Activated CD4-positive, alpha-beta T cell treated with anti-CD3 and anti-CD28 coated beads, Interleukin-2, amount 50 U/mL, for 24 hours (primary cell): Measurements from ENCODE around the gene GNL1.

Source experiments
- DNase-seq, 2 donors: peaks; one replicate each; pipeline ENCODE4 v3.0.0-alpha.2; 2020; ENCODE audit warnings: low read depth in 1 of 2, low spot score in 1 of 2

The GNL1 gene

DNA sequence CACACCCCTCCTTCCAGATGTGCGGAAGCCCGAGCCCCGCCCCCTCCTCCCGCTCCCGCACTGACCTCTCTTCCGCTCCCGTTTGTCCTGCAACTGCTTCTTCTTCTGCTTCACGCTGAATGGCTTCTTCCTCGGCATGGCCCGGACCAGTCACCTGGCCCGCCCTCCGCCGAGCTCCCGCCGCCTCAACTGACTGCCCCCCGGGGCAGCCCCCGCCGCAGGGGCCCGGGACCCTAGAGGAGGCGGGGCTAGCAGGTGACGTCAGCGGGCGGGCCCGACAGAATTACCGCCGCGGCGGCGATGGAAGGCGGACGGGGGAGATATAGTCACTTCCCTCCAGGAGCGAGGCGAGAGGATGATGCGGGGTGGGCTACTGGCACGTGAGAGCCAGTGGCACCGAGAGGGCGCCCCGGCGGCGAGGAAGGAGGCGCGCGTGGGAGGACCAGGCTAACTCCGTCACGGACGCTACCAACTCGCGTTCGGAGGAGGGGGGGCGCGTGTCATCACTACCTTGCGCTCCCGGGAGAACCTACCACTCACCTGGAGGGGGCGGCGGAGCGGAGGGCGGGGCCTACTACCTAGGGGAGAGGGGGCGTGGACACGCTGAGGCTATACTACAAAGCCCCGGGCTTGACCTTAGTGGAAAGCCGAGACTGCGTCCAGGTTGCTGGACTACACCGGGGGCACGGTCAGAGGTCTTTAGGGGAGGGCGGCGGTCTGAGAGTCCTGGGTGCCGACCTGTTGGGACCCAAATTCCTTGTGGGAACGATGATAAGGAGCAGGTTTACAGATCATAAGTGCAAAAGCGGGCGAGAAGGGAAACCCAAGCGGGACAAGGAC lies at the start of gene GNL1:
TSS of gene GNL1 (minus strand) at position 424 of the 840 bp plus-strand sequence. CDS start at position 138, 286 bp downstream.
- peak; percentile 99 for DNase-seq

DNA sequence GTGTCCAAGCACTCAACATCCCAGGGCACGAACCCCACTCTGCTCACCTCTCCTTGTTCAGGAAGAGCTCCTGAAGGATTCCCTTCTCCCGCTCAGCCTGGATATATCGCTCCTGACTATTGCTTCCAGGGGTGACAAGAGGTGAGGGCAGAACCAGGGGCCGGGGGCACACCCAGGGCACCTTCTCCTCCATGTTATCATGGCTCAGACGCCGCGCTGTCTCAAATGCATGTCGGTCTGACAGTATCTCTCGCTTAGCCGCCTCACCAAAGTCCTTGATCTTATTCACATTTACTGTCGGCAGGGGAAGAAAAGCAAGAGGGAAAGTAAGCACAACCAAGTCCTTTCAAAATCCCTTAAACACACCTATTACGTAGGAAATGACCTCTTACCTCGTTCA lies 47.7 kb upstream of the GNL1 start:
- no peak for DNase-seq

GRCh38 chr6:30601815-30602641 lies 45.7 kb upstream of the GNL1 start:
- no peak for DNase-seq

- no peak for DNase-seq
Observed at GRCh38 chr6:30601436-30601814, 45.1 kb upstream of the GNL1 start.

- DNase-seq = no peak
Observed at GRCh38 chr6:30600451-30600961, 44.2 kb upstream of the GNL1 start.

DNA sequence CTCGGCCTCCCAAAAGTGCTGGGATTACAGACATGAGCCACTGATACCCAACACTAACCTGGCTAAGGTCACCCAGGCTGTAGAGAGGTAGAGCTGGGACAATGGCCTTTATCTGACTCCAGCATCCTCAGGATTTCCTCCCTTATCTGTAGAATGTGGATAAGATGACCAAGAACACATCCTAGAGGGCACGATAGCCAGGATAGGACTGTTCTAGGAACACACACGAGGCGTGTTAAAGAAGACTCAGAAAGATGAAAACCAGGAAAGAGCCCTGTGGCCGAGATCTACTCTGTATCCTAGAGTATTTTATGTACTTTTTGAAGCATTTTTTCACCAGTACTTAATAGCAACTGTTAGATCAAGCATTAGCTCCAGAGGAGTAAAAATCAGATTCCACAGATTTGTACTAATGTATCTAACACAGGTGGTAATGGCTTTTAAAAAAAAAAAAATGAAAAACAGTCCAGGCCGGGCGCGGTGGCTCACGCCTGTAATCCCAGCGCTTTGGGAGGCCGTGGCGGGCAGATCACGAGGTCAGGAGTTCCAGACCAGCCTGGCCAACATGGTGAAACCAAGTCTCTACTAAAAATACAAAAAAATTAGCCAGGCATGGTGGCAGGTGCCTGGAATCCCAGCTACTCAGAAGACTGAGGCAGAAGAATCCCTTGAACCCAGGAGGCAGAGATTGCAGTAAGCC lies 43.5 kb upstream of the GNL1 start:
- DNase-seq = no peak

GRCh38 chr6:30598912-30599624 lies 42.8 kb upstream of the GNL1 start:
- no peak for DNase-seq

GRCh38 chr6:30597315-30598144 lies 41.2 kb upstream of the GNL1 start:
- DNase-seq = peak; percentile 65 to 72

- no peak for DNase-seq
Observed at GRCh38 chr6:30592287-30592686, 36.0 kb upstream of the GNL1 start.

DNA sequence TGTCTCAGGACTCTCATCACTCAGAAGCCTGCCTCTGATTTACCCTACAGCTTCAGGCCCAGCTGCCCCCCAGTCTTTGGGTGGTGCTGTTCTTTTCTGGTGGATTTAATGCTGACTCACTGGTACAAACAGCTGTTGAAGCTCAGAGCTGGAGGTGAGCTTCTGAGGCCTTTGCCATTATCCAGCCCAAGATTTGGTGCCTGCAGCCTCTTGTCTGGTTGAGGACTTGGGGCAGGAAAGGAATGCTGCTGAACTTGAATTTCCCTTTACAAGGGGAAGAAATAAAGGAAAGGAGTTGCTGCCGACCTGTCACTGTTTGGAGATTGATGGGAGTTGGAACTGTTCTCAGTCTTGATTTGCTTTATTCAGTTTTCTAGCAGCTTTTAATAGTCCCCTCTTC lies 34.7 kb upstream of the GNL1 start:
- DNase-seq = no peak

DNA sequence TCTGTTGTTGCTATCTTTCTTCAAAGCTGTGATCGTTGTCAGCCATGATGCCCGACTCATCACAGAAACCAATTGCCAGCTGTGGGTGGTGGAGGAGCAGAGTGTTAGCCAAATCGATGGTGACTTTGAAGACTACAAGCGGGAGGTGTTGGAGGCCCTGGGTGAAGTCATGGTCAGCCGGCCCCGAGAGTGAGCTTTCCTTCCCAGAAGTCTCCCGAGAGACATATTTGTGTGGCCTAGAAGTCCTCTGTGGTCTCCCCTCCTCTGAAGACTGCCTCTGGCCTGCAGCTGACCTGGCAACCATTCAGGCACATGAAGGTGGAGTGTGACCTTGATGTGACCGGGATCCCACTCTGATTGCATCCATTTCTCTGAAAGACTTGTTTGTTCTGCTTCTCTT lies 34.2 kb upstream of the GNL1 start:
- no peak for DNase-seq

DNA sequence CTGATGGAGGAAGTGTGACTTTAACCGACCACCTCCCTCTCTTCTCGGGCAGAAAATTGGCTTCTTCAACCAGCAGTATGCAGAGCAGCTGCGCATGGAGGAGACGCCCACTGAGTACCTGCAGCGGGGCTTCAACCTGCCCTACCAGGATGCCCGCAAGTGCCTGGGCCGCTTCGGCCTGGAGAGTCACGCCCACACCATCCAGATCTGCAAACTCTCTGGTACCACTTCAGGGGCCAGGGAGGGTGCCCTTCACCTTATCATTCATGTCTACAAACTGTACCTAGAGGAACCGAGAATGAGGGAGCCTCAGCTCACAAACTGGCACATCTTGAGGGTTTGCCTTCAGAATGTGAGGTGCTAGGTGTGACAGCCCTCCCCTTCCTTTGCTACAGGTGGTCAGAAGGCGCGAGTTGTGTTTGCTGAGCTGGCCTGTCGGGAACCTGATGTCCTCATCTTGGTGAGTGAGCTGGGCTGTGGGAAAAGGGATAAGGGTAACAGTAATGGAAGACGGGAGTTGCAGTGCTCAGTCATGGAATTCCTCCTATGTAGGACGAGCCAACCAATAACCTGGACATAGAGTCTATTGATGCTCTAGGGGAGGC lies 33.6 kb upstream of the GNL1 start:
- no peak for DNase-seq

DNA sequence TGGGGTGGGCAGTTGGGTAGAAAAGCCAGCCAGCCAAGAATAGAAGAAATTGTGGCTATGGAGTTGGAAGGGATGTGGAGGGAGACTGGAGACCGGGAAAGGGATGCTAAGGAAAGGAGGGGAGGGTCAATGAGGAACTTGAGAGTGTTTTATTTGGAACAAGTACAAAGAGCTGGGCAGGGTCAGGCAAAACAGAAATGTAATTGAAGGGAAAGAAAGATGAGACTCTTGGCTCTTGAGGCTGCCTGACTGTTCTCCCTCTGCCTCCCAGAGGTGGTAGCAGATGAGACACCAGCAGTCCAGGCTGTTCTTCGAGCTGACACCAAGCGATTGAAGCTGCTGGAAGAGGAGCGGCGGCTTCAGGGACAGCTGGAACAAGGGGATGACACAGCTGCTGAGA lies 27.6 kb upstream of the GNL1 start:
- DNase-seq = no peak

DNA sequence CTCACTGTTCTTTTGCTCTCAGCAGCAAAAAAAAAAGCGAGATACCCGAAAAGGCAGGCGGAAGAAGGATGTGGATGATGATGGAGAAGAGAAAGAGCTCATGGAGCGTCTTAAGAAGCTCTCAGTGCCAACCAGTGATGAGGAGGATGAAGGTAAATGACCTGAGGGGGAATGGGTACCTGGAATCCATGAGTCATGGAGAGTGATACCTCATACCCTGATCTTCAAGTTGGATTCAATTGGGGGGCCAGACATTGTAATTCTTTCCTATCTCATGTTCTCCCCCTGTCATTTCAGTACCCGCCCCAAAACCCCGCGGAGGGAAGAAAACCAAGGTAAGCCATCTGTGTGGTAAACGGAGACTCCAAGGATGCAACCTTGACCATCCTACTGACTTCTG lies 21.8 kb upstream of the GNL1 start:
- no peak for DNase-seq

GRCh38 chr6:30573113-30573512 lies 16.8 kb upstream of the GNL1 start:
- DNase-seq = no peak

DNA sequence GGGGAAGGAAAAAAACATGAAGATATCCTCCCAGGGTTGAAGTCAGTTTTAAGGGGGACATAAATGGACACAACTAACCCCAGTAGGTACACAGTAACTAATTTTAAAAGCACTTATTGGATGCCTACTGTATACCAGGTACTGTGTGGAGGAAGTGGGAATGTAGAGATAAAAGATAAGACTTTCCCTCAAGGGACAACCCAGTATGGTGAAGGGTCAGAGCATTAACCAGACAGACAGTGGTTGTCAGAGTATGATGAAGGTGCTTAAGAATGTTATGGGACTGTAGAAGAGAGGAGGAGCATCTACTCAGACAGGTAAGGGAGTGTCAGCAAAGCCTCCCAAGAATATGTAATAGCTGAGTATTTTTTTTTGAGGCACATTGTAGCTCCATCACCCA lies 15.9 kb upstream of the GNL1 start:
- no peak for DNase-seq

DNA sequence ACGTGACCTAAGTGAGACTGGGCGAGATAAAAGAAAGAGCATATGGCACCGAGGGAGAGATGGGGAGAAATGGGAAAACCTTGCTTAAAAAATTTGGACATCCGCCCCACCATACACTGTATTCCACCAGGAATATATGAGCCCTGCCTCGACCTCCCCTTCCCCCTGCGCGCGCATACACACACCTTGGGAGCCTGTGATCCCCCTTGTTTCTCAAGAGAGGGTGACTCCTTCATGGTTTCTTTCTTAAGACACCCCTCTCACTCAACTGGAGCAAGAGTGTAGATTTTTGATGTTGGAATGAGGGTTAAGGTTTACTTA lies 15.4 kb upstream of the GNL1 start:
- no peak for DNase-seq

DNA sequence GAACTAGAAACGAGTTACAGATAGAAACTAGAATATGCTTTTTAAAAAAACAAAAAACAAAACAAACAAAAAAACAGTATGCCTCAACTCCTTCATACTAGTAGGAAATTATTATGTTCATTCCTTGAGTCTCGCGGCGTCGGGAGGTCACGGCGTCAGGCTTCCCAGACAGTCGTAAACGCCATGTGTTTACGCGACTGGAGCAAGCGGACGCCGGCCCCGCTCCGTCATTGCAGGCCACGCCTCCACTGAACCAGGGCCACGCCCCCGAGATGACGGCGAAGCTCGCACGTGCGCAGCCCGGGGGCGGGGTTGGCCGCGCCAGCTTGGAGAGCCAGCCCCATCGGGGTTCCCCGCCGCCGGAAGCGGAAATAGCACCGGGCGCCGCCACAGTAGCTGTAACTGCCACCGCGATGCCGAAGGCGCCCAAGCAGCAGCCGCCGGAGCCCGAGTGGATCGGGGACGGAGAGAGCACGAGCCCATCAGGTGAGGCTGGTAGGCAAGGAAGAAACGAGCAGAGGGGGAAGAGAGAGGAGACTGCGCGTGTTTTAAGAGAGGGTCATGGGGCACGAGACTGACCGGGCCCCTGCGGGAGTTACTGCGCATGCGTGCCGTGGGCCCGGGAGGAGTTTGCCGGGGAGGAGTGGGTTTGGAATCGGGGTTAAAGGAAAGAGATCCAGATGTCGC lies 14.9 kb upstream of the GNL1 start, which contains the start of gene ABCF1:
TSS of gene ABCF1 (plus strand) at position 368 of the 687 bp plus-strand sequence. CDS start at position 414, 46 bp downstream.
- peak; percentile 99 for DNase-seq

- no peak for DNase-seq
Observed at GRCh38 chr6:30570740-30571074, 14.4 kb upstream of the GNL1 start.
